Activated naive CD4-positive, alpha-beta T cell treated with anti-CD3 and anti-CD28 coated beads, Interleukin-2, amount 50 U/mL, for 72 hours (primary cell): ENCODE measurements around the gene MZB1. TPM values are rescaled to one million over a fixed set of nuclear protein-coding genes. Genes with fewer than 3 reads are reported as not detected.

ENCODE experiments used
- ATAC-seq, 2 donors: fragments of 150-1000 bp; cut with Tn5 transposase; 2 replicates each; pipeline ENCODE4 v1.10.0; 2021; ENCODE audit warnings: mild to moderate bottlenecking in 2 of 2, moderate library complexity in 2 of 2
- DNase-seq, 2 donors: peaks; one replicate each; pipeline ENCODE4 v3.0.0; 2021 to 2022; ENCODE audit warnings: low spot score in 2 of 2
- H3K27ac Mint-ChIP-seq, 2 donors: one replicate each; pipeline ENCODE4 v1.8.0; 2022; ENCODE audit warnings: mild to moderate bottlenecking in 2 of 2, mixed read lengths in 2 of 2
- H3K36me3 Mint-ChIP-seq, 2 donors: one replicate each; pipeline ENCODE4 v1.8.0; 2022; ENCODE audit warnings: mixed read lengths in 2 of 2
- H3K9me3 Mint-ChIP-seq, 2 donors: one replicate each; pipeline ENCODE4 v1.8.0; 2022; ENCODE audit warnings: mixed read lengths in 2 of 2
- total RNA-seq, 2 donors: library from RNA; stranded (reverse); gene quantifications; one replicate each; pipeline ENCODE4 v1.2.3, GENCODE V29; 2022

The MZB1 gene
- total RNA-seq, 2 donors from 2014 or later = 14.2 to 24.1 TPM

DNA sequence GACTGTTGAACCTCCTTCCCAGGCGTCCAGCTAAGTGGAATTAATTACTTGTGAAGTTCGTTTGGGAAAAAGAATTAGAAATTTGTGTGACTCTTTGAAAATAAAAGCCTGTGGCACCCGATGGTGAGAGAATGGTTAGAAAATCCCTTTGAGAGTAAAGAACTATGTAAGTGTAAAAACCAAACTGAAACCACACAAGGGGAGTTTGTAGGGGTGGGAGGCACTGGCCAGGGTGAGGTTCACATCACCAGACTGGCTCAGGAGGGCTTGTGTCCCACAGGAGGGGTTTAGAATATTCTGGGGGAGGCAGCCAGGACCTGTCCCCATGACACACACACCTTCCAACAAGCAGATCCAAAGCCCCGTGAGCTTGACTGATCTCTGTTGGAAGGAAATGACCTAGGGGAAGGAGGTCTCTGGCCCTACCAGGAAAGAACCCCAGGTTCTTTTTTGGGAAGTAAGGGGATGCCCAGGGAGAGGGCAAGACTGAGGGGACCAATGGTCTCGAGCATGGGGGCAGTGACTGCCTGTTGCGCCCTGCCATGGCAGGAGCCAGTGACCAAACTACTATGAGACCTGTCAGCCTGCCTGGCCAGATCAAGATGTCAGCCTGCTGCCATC is 9.9 kb upstream of the MZB1 start:
- Mint-ChIP-seq H3K27ac (no peak overlapping the region), H3K9me3 (no peaks in the 10 kb centered on the region), H3K36me3 (peaks cover 5 to 13% of the 10 kb centered on the region in 2 donors)
- DNase-seq (no peak), ATAC-seq (no peak)

GRCh38 chr5:139397921-139398320 is 8.2 kb upstream of the MZB1 start:
- ATAC-seq (no peak), DNase-seq (no peak)
- Mint-ChIP-seq H3K36me3 (peaks cover 11 to 19% of the 10 kb centered on the region in 2 donors), H3K27ac (peak overlapping the region; percentile 48 to 55), H3K9me3 (no peaks in the 10 kb centered on the region)

GRCh38 chr5:139396691-139397090 is 7.0 kb upstream of the MZB1 start:
- peaks cover 17 to 27% of the 10 kb centered on the region in 2 donors for H3K36me3 Mint-ChIP-seq
- DNase-seq (no peak), ATAC-seq (no peak)
- no peak overlapping the region for H3K27ac Mint-ChIP-seq
- no peaks in the 10 kb centered on the region for H3K9me3 Mint-ChIP-seq

GRCh38 chr5:139395844-139396640 is 6.3 kb upstream of the MZB1 start:
- no peaks in the 10 kb centered on the region for H3K9me3 Mint-ChIP-seq
- peaks cover 22 to 30% of the 10 kb centered on the region in 2 donors for H3K36me3 Mint-ChIP-seq
- DNase-seq (no peak), ATAC-seq (no peak)
- H3K27ac Mint-ChIP-seq = no peak overlapping the region

- H3K9me3 Mint-ChIP-seq = no peaks in the 10 kb centered on the region
- H3K36me3 Mint-ChIP-seq = peaks cover 22 to 30% of the 10 kb centered on the region in 2 donors
- DNase-seq (no peak), ATAC-seq (no peak)
- H3K27ac Mint-ChIP-seq = peak within 1 kb of the TSS in 1 of 2 donors; percentile 92
Measured at GRCh38 chr5:139394654-139395566, 5.2 kb upstream of the MZB1 start, which contains the start of gene PROB1. TSS of gene PROB1 (minus strand) at chr5:139395104. CDS start at chr5:139395081, 23 bp downstream.

DNA sequence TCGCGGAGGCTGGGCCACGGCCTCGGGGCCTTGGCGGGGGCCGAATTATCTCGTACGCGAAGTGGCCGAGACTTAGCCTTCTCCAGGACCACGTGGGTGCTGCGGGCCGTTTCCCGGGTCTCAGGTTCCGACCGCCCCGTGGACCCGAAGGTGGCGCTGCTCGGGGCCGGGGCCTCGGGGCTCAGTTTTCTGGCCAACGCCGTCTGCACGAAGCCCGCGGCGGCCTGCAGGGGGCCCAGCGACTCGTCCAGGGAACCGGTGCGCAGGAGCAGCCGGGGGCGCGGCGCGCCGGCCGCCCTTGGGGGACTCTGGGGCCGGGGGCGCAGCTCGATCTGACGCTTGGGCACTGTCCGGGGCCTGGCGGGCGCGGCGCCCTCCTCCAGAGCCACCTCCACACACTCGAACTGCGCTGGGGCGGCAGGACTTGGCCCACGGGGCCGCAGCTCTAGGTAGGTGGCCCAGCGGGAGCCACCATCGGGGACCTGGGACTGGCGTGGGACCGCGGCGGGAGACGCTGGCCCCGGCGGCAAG is 4.5 kb upstream of the MZB1 start:
- DNase-seq (peak; percentile 71 to 75), ATAC-seq (no peak)
- Mint-ChIP-seq H3K27ac (peak overlapping the region in 1 of 2 donors; percentile 92), H3K9me3 (no peaks in the 10 kb centered on the region), H3K36me3 (peaks cover 19 to 30% of the 10 kb centered on the region in 2 donors)

DNA sequence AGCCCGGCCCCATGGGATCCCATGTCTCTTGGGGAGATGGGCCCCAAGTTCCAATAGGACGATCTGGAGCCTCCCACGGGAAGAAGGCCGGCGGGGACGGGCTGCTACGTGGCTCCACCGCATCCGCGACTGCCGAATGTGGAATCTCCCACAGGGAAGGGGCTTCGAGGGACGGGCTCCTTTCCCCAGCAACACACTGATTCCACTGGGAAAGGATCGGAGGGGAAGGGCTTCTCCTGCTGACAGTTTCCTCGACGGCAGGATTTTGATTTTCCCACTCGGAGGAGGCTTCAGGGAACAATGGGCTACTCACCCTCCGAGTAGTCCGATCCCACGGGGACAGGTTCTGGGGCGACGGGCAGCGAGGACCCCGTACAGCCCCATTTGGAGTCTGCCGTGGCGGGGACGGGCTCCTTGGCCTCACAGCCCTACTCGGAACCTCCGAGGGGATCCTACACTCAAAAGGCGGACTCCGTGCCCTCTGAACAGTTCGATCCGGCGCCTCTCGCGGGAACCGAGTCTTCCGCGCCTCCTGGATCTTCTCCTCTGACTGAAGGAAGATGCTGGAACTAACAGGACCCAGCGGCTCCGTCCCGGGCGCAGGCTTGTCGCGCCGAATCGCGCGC is 3.9 kb upstream of the MZB1 start:
- Mint-ChIP-seq H3K36me3 (peaks cover 17 to 30% of the 10 kb centered on the region in 2 donors), H3K9me3 (no peaks in the 10 kb centered on the region), H3K27ac (peak overlapping the region; percentile 60 to 92)
- DNase-seq (no peak), ATAC-seq (no peak)

GRCh38 chr5:139392678-139393496 is 3.2 kb upstream of the MZB1 start:
- H3K27ac Mint-ChIP-seq = peak overlapping the region; percentile 77 to 92

DNA sequence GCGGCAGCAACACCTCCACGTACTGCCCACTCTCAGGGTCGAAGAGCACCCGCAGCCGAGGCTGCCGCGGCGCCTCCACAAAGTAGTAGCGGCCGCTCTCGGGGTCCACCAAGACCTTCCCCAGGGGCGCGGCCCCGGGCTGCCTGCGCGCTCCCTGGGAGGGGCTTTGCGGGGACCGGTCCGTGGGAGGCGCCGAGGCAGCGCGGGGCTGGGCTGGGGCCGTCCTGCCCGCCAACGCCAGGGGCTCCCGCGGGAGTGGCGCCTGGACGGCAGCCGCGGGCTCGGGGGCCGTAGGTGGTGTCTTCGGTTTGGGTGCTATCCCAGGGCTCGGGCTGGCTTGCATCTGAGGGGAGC is 2.6 kb upstream of the MZB1 start:
- DNase-seq (no peak), ATAC-seq (peak in 1 of 2 donors; percentile 53)
- H3K9me3 Mint-ChIP-seq = no peaks in the 10 kb centered on the region
- H3K27ac Mint-ChIP-seq = peak overlapping the region in 1 of 2 donors; percentile 94
- peaks cover 17 to 29% of the 10 kb centered on the region in 2 donors for H3K36me3 Mint-ChIP-seq

More at GRCh38 chr5:139392678-139393496, 3.2 kb upstream of the MZB1 start:
- Mint-ChIP-seq H3K9me3 (no peaks in the 10 kb centered on the region), H3K36me3 (peaks cover 17 to 30% of the 10 kb centered on the region in 2 donors)
- peak; percentile 88 to 90 for DNase-seq
- ATAC-seq = peak; percentile 61 to 84

DNA sequence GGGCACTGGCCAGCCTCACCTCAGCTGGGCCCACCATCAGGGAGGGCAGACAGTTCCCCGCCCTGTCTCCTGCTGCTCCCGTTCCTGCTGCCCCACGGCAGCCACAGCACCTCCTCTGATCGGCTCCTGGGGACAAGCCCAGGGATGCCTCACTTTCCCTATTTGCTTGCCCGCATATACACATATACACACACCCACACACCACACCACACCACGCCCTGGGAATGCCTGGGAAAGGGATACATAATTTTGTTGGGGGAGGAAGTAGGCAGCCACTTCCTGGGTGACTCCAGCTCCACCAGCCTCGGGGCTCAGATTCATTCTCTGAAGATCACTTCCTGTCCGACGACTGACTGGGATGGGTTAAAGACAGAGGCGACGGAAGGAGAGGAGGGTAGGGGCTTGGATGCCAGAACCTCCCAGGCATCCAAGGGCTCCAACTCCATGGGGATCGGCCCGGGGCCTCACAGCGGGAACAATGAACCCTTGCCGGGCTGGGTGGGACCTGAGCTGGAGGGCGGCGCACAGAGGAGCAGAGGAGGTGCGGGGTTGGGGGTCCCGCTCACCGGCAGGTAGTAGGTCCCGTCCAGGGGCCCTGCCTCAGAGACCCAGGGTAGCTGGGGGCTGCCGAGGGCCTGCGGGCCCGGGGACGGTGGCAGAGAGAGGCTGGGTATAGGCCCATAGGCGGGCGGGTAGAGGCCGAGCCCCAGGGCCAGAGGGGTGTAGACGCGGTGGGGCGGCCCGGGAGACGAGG is 2.0 kb upstream of the MZB1 start:
- peak overlapping the region; percentile 94 to 98 for H3K27ac Mint-ChIP-seq
- peaks cover 17 to 23% of the 10 kb centered on the region in 2 donors for H3K36me3 Mint-ChIP-seq
- no peaks in the 10 kb centered on the region for H3K9me3 Mint-ChIP-seq
- DNase-seq (peak in 1 of 2 donors; percentile 22), ATAC-seq (peak in 1 of 2 donors; percentile 10)

GRCh38 chr5:139390639-139391569 is 1.2 kb upstream of the MZB1 start:
- DNase-seq (no peak), ATAC-seq (no peak)
- peaks cover 17% of the 10 kb centered on the region in 2 donors for H3K36me3 Mint-ChIP-seq
- H3K27ac Mint-ChIP-seq = peak overlapping the region; percentile 94 to 98
- no peaks in the 10 kb centered on the region for H3K9me3 Mint-ChIP-seq

GRCh38 chr5:139388198-139388821 is 1.4 kb downstream of the MZB1 start:
- Mint-ChIP-seq H3K27ac (peak overlapping the region in 1 of 2 donors; percentile 51), H3K9me3 (no peaks in the 10 kb centered on the region), H3K36me3 (peaks cover 15% of the 10 kb centered on the region in 2 donors)
- ATAC-seq (no peak), DNase-seq (no peak)

DNA sequence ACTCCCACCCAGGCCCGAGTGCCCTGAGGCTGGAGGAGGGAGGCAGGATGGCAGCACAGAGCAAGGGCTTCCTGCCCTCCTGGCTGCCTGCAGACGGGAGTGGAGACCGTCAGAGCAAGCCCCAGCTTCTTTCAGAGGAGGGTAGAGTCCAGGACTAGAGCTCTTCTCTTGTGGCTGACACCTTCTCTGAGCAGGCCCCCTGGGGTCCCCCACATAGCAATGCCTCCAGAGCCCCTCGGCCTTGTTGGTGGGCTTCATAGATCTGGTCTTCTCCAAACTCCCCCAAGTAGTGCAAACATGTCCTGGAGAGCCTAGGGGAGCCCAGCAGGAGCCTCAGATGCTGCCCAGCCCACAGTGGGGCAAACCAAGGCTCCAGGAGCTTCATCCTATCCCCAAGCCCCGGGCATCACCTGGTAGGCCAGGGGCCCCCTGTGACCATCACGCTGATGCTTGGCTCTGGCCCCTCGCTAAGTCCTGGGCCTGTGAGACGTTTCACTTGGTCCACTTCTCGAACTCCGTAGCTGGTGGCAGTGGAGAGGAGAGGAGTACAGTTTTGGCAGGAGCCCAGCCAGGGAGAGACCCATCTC is 2.0 kb downstream of the MZB1 start:
- ATAC-seq (no peak), DNase-seq (no peak)
- Mint-ChIP-seq H3K36me3 (peaks cover 9% of the 10 kb centered on the region in 2 donors), H3K9me3 (no peaks in the 10 kb centered on the region), H3K27ac (peak overlapping the region in 1 of 2 donors; percentile 51)
